HG03108 (cell line): Measurements from ENCODE around the gene EMILIN3.

ENCODE experiments used
- ATAC-seq: cut with Tn5 transposase; IDR thresholded peaks from one replicate; pipeline ENCODE4 v1.9.1; 2021; ENCODE audit warnings: moderate library complexity; ENCODE audit not compliant: unreplicated experiment

The EMILIN3 gene

GRCh38 chr20:41392871-41393704 lies 26.5 kb upstream of the EMILIN3 start:
- no peak for ATAC-seq

GRCh38 chr20:41392295-41392694 lies 25.7 kb upstream of the EMILIN3 start:
- no peak for ATAC-seq

GRCh38 chr20:41391587-41392001 lies 25.0 kb upstream of the EMILIN3 start:
- no peak for ATAC-seq

- ATAC-seq, result no peak
Observed at GRCh38 chr20:41390889-41391288, 24.3 kb upstream of the EMILIN3 start.

- ATAC-seq, result no peak
Observed at GRCh38 chr20:41387444-41387851, 20.8 kb upstream of the EMILIN3 start.

- no peak for ATAC-seq
Observed at GRCh38 chr20:41386502-41387427, 20.1 kb upstream of the EMILIN3 start.

- ATAC-seq, result no peak
Observed at GRCh38 chr20:41382791-41383305, 16.2 kb upstream of the EMILIN3 start.

- no peak for ATAC-seq
Observed at GRCh38 chr20:41380551-41381193, 14.1 kb upstream of the EMILIN3 start.

GRCh38 chr20:41379551-41379950 lies 12.9 kb upstream of the EMILIN3 start:
- ATAC-seq, result no peak

- no peak for ATAC-seq
Observed at GRCh38 chr20:41377275-41377674, 10.7 kb upstream of the EMILIN3 start.

GRCh38 chr20:41376349-41376748 lies 9.7 kb upstream of the EMILIN3 start:
- no peak for ATAC-seq

- ATAC-seq, result no peak
Observed at GRCh38 chr20:41375846-41376245, 9.2 kb upstream of the EMILIN3 start.

GRCh38 chr20:41373931-41374920 lies 7.6 kb upstream of the EMILIN3 start:
- ATAC-seq, result no peak

GRCh38 chr20:41373251-41373783 lies 6.7 kb upstream of the EMILIN3 start:
- ATAC-seq, result no peak

- ATAC-seq, result no peak
Observed at GRCh38 chr20:41371371-41371770, 4.8 kb upstream of the EMILIN3 start.

GRCh38 chr20:41370176-41370575 lies 3.6 kb upstream of the EMILIN3 start:
- no peak for ATAC-seq

GRCh38 chr20:41369673-41370072 lies 3.1 kb upstream of the EMILIN3 start:
- no peak for ATAC-seq

- no peak for ATAC-seq
Observed at GRCh38 chr20:41367956-41368355, 1.3 kb upstream of the EMILIN3 start.

GRCh38 chr20:41367393-41367695 lies 726 bp upstream of the EMILIN3 start:
- no peak for ATAC-seq
